Neural progenitor cell (in vitro differentiated cells): ENCODE data around the gene NFIA.

Experiments
- EZH2phosphoT487 ChIP-seq: fragments of 200-600 bp; sonication (generic); IDR thresholded peaks from 2 replicates; pipeline ENCODE4 v1.6.1; 2017; ENCODE audit warnings: antibody characterized with exemption
- TF ChIP-seq, protein P1 (sequence below): fragments of 200-600 bp; sonication (generic); IDR thresholded peaks from 2 replicates; pipeline ENCODE4 v1.5.1; 2017; ENCODE audit warnings: antibody characterized with exemption, mild to moderate bottlenecking

DNA sequence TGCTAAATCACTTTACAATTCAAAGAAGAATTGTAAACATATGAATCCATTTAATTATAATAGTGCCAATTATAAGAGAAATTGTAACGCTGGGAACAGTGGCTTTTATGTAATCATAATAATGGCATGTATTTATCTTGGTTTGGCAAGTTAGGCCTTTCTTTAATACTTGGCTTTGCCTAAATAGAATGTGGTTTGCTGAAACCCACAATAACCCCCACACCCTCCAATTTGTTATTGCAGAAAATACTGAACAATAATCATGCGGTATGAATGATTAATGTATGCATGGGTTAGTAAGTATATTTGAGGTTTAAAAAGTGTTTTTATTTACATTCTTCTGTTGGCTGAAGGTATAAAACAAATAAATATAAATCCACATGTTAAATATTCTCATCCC, 138.2 kb downstream of the NFIA start:
- TF ChIP-seq, protein P1, sequence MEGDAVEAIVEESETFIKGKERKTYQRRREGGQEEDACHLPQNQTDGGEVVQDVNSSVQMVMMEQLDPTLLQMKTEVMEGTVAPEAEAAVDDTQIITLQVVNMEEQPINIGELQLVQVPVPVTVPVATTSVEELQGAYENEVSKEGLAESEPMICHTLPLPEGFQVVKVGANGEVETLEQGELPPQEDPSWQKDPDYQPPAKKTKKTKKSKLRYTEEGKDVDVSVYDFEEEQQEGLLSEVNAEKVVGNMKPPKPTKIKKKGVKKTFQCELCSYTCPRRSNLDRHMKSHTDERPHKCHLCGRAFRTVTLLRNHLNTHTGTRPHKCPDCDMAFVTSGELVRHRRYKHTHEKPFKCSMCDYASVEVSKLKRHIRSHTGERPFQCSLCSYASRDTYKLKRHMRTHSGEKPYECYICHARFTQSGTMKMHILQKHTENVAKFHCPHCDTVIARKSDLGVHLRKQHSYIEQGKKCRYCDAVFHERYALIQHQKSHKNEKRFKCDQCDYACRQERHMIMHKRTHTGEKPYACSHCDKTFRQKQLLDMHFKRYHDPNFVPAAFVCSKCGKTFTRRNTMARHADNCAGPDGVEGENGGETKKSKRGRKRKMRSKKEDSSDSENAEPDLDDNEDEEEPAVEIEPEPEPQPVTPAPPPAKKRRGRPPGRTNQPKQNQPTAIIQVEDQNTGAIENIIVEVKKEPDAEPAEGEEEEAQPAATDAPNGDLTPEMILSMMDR: no peak
- TF ChIP-seq EZH2phosphoT487: no peak
